HG02798 (cell line): ENCODE results near the gene CDC25A.

Source experiments
- ATAC-seq: cut with Tn5 transposase; IDR thresholded peaks from one replicate; pipeline ENCODE4 v1.9.1; 2021; ENCODE audit warnings: mild to moderate bottlenecking; ENCODE audit not compliant: unreplicated experiment, poor library complexity

Gene CDC25A

DNA sequence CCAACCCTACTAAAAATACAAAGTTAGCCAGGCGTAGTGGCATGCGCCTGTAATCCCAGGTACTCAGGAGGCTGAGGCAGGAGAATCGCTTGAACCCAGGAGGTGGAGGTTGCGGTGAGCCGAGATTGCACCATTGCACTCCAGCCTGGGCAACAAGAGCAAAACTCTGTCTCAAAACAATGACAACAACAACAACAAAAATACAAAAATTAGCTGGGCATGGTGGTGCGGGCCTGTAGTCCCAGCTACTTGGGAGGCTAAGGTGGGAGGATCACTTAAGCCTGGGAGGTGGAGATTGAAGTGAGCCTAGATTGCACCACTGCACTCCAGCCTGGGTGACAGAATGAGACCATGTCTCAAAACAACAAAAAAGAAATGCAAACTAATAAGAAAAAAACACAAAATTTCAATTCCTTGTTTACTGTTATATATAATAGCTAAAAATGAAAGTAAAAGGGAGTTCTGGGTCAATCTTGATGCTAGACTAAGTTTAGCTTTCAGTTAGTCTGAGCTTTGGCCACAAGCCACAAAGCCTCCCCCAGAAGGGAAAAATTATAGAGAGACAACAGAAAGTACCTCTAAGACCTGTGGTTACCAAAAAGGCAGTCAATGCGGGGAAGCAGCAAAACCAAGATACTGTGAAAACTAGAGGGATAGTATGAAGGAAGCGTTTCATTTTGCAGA is 76.0 kb downstream of the CDC25A start:
- peak; percentile 93 for ATAC-seq

GRCh38 chr3:48110463-48110862 is 77.8 kb downstream of the CDC25A start:
- ATAC-seq: no peak

- no peak for ATAC-seq
Observed at GRCh38 chr3:48107227-48107626, 81.0 kb downstream of the CDC25A start.
